ENCODE results near the gene ARX.

The ARX gene

GRCh38 chrX:25001808-25002660 lies 13.7 kb downstream of the ARX start:
- no peak for DNase-seq (ENCODE audit: low read depth)

GRCh38 chrX:24999511-24999910 lies 16.3 kb downstream of the ARX start:
- no peak for DNase-seq (ENCODE audit: low read depth)

GRCh38 chrX:24996096-24996709 lies 19.6 kb downstream of the ARX start:
- DNase-seq (ENCODE audit: low read depth) = no peak

GRCh38 chrX:24993879-24994278 lies 21.9 kb downstream of the ARX start:
- DNase-seq (ENCODE audit: low read depth) = no peak

- DNase-seq (ENCODE audit: low read depth) = no peak
Measured at GRCh38 chrX:24990535-24990934, 25.2 kb downstream of the ARX start.

- no peak for DNase-seq (ENCODE audit: low read depth)
Measured at GRCh38 chrX:24988314-24988713, 27.5 kb downstream of the ARX start.

- no peak for DNase-seq (ENCODE audit: low read depth)
Measured at GRCh38 chrX:24987731-24988130, 28.0 kb downstream of the ARX start.

- no peak for DNase-seq (ENCODE audit: low read depth)
Measured at GRCh38 chrX:24985120-24985519, 30.6 kb downstream of the ARX start.

- DNase-seq (ENCODE audit: low read depth) = no peak
Measured at GRCh38 chrX:24983931-24984330, 31.8 kb downstream of the ARX start.

- DNase-seq (ENCODE audit: low read depth) = no peak
Measured at GRCh38 chrX:24982306-24982965, 33.3 kb downstream of the ARX start.

- no peak for DNase-seq (ENCODE audit: low read depth)
Measured at GRCh38 chrX:24981030-24981429, 34.7 kb downstream of the ARX start.

GRCh38 chrX:24979081-24979480 lies 36.7 kb downstream of the ARX start:
- DNase-seq (ENCODE audit: low read depth) = no peak

GRCh38 chrX:24969812-24970211 lies 46.0 kb downstream of the ARX start:
- no peak for DNase-seq (ENCODE audit: low read depth)

GRCh38 chrX:24965372-24965771 lies 50.4 kb downstream of the ARX start:
- DNase-seq (ENCODE audit: low read depth) = no peak

- no peak for DNase-seq (ENCODE audit: low read depth)
Measured at GRCh38 chrX:24963823-24964222, 51.9 kb downstream of the ARX start.

GRCh38 chrX:24961809-24962208 lies 54.0 kb downstream of the ARX start:
- no peak for DNase-seq (ENCODE audit: low read depth)

GRCh38 chrX:24956828-24957227 lies 58.9 kb downstream of the ARX start:
- no peak for DNase-seq (ENCODE audit: low read depth)

GRCh38 chrX:24955372-24955930 lies 60.3 kb downstream of the ARX start:
- DNase-seq (ENCODE audit: low read depth) = no peak

GRCh38 chrX:24954732-24955131 lies 61.0 kb downstream of the ARX start:
- no peak for DNase-seq (ENCODE audit: low read depth)

Measured in stimulated activated CD8-positive, alpha-beta memory T cell treated with anti-CD3 and anti-CD28 coated beads, Interleukin-12 subunit alpha, Interleukin-12 subunit beta, amount 100 ng/mL, for 4 hours (primary cell).